Tibial artery (tissue), 4 donors: ENCODE results near the gene KAT8.
A peak's percentile ranks its signal among the peaks of the same experiment; 100 is the strongest.
"Not testable (repeated sequence)": the region's sequence is repeated elsewhere in the genome, so short reads cannot be mapped to it uniquely, and the experiment has no call there.

Experiments
- DNase-seq, 2 donors: peaks; one replicate each; pipeline ENCODE4 v3.0.0-alpha.2; 2019
- H3K27ac ChIP-seq, 2 donors: fragments of 200-600 bp; sonication (generic) in 1 of 2; 1 replicate in 1 of 2; 2 replicates in 1 of 2; pipeline ENCODE4 v1.5.1; 2018 to 2019; ENCODE audit warnings: mild to moderate bottlenecking in 1 of 2
- H3K27me3 ChIP-seq, 2 donors: fragments of 200-600 bp; sonication (generic) in 1 of 2; one replicate each; pipeline versions ENCODE4 v1.5.1 to v1.6.0; 2016 to 2019
- H3K36me3 ChIP-seq, 3 donors: fragments of 200-600 bp; sonication (generic) in 2 of 3; one replicate each; pipeline ENCODE4 v1.5.1; 2016 to 2019; ENCODE audit warnings: mild to moderate bottlenecking in 2 of 3
- H3K4me1 ChIP-seq, 4 donors: fragments of 200-600 bp; sonication (generic) in 2 of 4; 1 replicate in 3 of 4; 2 replicates in 1 of 4; pipeline ENCODE4 v1.5.1; 2016 to 2019
- H3K4me3 ChIP-seq, 2 donors: fragments of 200-600 bp; sonication (generic) in 1 of 2; 1 replicate in 1 of 2; 2 replicates in 1 of 2; pipeline ENCODE4 v1.5.1; 2018 to 2019; ENCODE audit warnings: mild to moderate bottlenecking in 2 of 2
- H3K9me3 ChIP-seq, 3 donors: fragments of 200-600 bp; sonication (generic) in 1 of 3; one replicate each; pipeline ENCODE4 v1.5.1; 2016 to 2019
- CTCF ChIP-seq, 2 experiments: fragments of 200-600 bp in 1 of 2; fragments of 450-650 bp in 1 of 2; IDR thresholded peaks; one replicate each; pipeline ENCODE4 v1.5.1; 2017 to 2019; ENCODE audit warnings: antibody characterized with exemption in 2 of 2, mild to moderate bottlenecking in 1 of 2, moderate library complexity in 1 of 2
- intact Hi-C: fragments of 100-400 bp; cut with DNase I; formaldehyde crosslinking; loops from one replicate; pipeline ENCODE4 v1.15.0; 2023; ENCODE audit warnings: low total_unique reads

The KAT8 gene

DNA sequence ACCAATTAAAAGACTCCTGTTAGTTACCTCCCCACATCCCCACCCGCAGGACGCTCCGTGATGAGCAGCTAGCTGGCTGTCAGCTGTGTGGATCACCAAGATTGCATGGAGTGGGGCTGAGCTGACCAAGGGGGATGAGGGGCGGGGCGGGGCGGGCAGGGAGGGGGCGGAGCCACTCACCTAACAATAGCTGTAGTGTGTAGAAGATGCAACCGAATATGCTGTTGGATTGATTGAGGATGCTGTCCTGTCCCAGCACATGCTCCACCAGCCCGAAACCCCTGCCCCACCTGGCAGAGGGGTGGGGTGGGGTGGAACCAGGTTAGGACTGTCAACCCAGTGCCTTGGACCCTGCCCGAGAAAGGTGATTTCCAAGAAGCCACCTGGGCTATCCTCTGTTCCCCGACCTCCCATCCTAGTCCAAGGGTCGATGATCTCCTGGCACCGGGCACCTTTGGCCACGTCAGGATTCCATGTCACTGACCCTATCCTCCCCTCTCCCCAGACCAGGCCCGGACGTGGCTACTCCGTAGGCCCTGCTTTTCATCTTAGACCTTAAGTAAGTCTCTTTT is 24.2 kb upstream of the KAT8 start:
- peak overlapping the region in 1 of 2 donors; percentile 97 for H3K27ac ChIP-seq
- H3K4me3 ChIP-seq, result peak overlapping the region; percentile 94 to 97
- DNase-seq, result no peak
- intact Hi-C loops, result no loop called here
- peaks cover 0 to 22% (median 12%) of the 10 kb centered on the region in 4 donors for H3K4me1 ChIP-seq
- no peaks in the 10 kb centered on the region for H3K9me3 ChIP-seq
- no peak for TF ChIP-seq CTCF (IDR thresholded peaks at IDR 0.05)
- peaks cover 3 to 31% (median 18%) of the 10 kb centered on the region in 3 donors for H3K36me3 ChIP-seq
- no peaks in the 10 kb centered on the region for H3K27me3 ChIP-seq

DNA sequence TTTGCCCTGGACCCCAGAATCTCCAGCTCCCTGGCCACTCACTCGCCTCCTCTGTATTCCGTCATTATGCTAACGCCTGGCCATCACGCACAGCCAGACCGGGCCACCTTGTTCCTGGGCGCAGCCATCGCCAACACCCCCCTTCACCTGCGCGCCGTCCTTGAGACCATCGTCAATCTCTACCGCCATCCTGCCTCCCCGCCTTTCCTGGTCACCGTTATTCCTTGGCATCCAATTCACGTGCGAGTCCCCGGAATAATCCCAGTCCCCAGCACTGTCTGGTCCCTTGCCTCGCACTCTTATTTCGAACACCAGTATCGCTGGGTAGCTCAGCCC is 23.4 kb upstream of the KAT8 start:
- peak overlapping the region; percentile 94 to 97 for H3K4me3 ChIP-seq
- peak in 1 of 2 donors; percentile 32 for DNase-seq
- no peaks in the 10 kb centered on the region for H3K27me3 ChIP-seq
- H3K36me3 ChIP-seq, result peaks cover 3 to 24% (median 18%) of the 10 kb centered on the region in 3 donors
- H3K4me1 ChIP-seq, result peaks cover 0 to 22% (median 12%) of the 10 kb centered on the region in 4 donors
- no peaks in the 10 kb centered on the region for H3K9me3 ChIP-seq
- peak overlapping the region; percentile 91 to 97 for H3K27ac ChIP-seq
- intact Hi-C loops, result no loop called here
- TF ChIP-seq CTCF (IDR thresholded peaks at IDR 0.05), result no peak

GRCh38 chr16:31094424-31095120 is 22.9 kb upstream of the KAT8 start, which contains the start of gene VKORC1:
VKORC1 (minus strand) TSS chr16:31094797; CDS start chr16:31094729, 68 bp downstream.
- intact Hi-C loops, result no loop called here
- Histone ChIP-seq H3K4me1 (peaks cover 0 to 22% (median 12%) of the 10 kb centered on the region in 4 donors), H3K9me3 (no peaks in the 10 kb centered on the region), H3K4me3 (peak within 1 kb of the TSS; percentile 94 to 97), H3K27ac (peak within 1 kb of the TSS; percentile 91 to 97), H3K36me3 (peaks cover 3 to 18% (median 14%) of the 10 kb centered on the region in 3 donors), H3K27me3 (no peaks in the 10 kb centered on the region)
- TF ChIP-seq CTCF (IDR thresholded peaks at IDR 0.05), result no peak
- peak; percentile 96 to 98 for DNase-seq

DNA sequence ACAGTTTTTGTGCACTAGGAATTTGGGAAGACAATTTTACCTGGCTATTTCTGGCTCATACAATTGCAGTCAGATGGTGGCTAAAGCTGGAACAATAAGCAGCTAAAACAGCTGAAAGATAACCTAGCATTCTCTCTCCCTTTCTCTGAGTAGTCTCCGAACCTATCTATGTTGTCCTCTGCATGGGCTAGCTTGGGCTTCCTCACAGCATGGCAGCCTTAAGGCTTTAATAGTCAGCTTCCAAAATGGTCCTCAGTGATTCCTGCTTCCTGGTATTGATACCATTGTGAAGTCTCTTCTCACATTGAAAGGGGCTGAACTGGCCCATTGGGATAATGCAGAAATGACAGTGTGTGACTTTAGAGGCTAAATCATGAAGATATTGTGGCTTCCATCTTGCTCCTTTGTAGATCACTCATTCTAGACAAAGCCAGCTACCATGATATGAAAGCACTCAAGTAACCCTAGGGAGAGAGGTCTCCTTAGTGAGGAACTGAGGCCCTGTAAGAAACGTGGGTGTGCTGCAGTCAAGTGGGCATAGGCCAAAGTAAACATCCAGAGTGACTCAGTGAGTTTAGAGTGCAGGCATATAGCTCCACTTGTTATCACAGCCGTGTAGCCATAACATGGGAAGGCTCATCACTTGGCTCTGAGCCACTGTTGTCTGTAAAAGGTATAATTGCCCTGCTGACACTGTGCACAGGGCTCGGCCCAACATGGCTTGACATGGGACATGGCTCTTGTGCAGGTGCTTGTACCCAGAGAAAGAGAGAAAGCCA is 17.4 kb upstream of the KAT8 start:
- Histone ChIP-seq H3K36me3 (no peaks in the 10 kb centered on the region), H3K4me3 (no peak overlapping the region), H3K9me3 (no peaks in the 10 kb centered on the region), H3K27ac (no peak overlapping the region), H3K27me3 (no peaks in the 10 kb centered on the region), H3K4me1 (peaks cover 0 to 4% (median 0%) of the 10 kb centered on the region in 4 donors)
- no peak for TF ChIP-seq CTCF (IDR thresholded peaks at IDR 0.05)
- no peak for DNase-seq
- intact Hi-C loops, result no loop called here

GRCh38 chr16:31100876-31101641 is 16.4 kb upstream of the KAT8 start:
- intact Hi-C loops, DNase-seq, H3K36me3 ChIP-seq, H3K4me1 ChIP-seq, H3K4me3 ChIP-seq, H3K27ac ChIP-seq, H3K9me3 ChIP-seq, H3K27me3 ChIP-seq: not testable (repeated sequence)
